Transverse colon (tissue), 4 donors: ENCODE measurements around the gene PLXNA2. TPM values are rescaled to one million over a fixed set of nuclear protein-coding genes. Genes with fewer than 3 reads are reported as not detected.
A peak's percentile ranks its signal among the peaks of the same experiment; 100 is the strongest.

Experiments used
- DNase-seq: peaks from one replicate; pipeline ENCODE4 v3.0.0-alpha.2; 2019
- H3K27ac ChIP-seq, 4 donors: fragments of 200-600 bp; sonication (generic); 2 replicates each; pipeline ENCODE4 v1.5.1; 2016 to 2018; ENCODE audit warnings: inconsistent platforms in 4 of 4
- H3K27me3 ChIP-seq: fragments of 200-600 bp; sonication (generic); 2 replicates; pipeline ENCODE4 v1.5.1; 2017; ENCODE audit warnings: inconsistent platforms
- H3K36me3 ChIP-seq, 4 donors: fragments of 200-600 bp; sonication (generic); 2 replicates each; pipeline ENCODE4 v1.5.1; 2017 to 2019; ENCODE audit warnings: inconsistent platforms in 4 of 4
- H3K4me1 ChIP-seq, 4 donors: fragments of 200-600 bp; sonication (generic); 2 replicates each; pipeline ENCODE4 v1.5.1; 2017 to 2020; ENCODE audit warnings: inconsistent platforms in 4 of 4
- H3K4me3 ChIP-seq, 4 donors: fragments of 200-600 bp; sonication (generic); 1 replicate in 1 of 4; 2 replicates in 3 of 4; pipeline versions ENCODE4 v1.5.1 to v1.6.1; 2017 to 2019; ENCODE audit warnings: inconsistent platforms in 4 of 4
- H3K9me3 ChIP-seq, 2 donors: fragments of 200-600 bp; sonication (generic); 2 replicates each; pipeline ENCODE4 v1.5.1; 2017 to 2019; ENCODE audit warnings: inconsistent platforms in 2 of 2
- EP300 ChIP-seq: sonication (generic); formaldehyde crosslinking; IDR thresholded peaks from one replicate; pipeline ENCODE4 v1.6.1; 2017; ENCODE audit warnings: antibody characterized with exemption, low read depth
- POLR2A ChIP-seq: fragments of 450-650 bp; IDR thresholded peaks from one replicate; pipeline ENCODE4 v1.6.1; 2016; ENCODE audit warnings: antibody characterized with exemption, mild to moderate bottlenecking, moderate library complexity
- POLR2AphosphoS5 ChIP-seq, 3 donors: sonication (generic); formaldehyde crosslinking; IDR thresholded peaks; one replicate each; pipeline ENCODE4 v1.6.1; 2016; ENCODE audit warnings: antibody characterized with exemption in 3 of 3
- WGBS, 2 donors: methylation state at CpG; one replicate each; pipeline ENCODE4 v1.1.5; 2018; ENCODE audit warnings: low coverage in 1 of 2; 5-methylcytosine and 5-hydroxymethylcytosine counted together
- in situ Hi-C, 4 donors: fragments of 200-750 bp; cut with MboI; loops; one replicate each; pipeline versions ENCODE4 v1.15.0 to v1.15.1; 2017; ENCODE audit warnings: low sequenced_read_pairs in 3 of 4, low pct_ligation_motif_present in 1 of 4, low pct_unique_long_range_greater_than_20kb in 1 of 4
- intact Hi-C: fragments of 100-400 bp; cut with DNase I; formaldehyde crosslinking; loops from one replicate; pipeline ENCODE4 v1.15.1; 2023; ENCODE audit warnings: low total_unique reads
- total RNA-seq, 4 donors: library from RNA; depleted of rRNA; stranded (reverse); fragments of >200 nt; gene quantifications; one replicate each; pipeline ENCODE4 v1.1.0, GENCODE V29; 2016
- TF ChIP-seq, protein P1 (sequence below), 5 experiments: fragments of 200-600 bp in 3 of 5; fragments of 450-650 bp in 2 of 5; sonication (generic) in 3 of 5; IDR thresholded peaks; 1 replicate in 2 of 5; 2 replicates in 3 of 5; pipeline ENCODE4 v1.5.1; 2016 to 2017; ENCODE audit warnings: antibody characterized with exemption in 5 of 5, inconsistent platforms in 3 of 5, mild to moderate bottlenecking in 2 of 5, moderate library complexity in 1 of 5

The PLXNA2 gene
- total RNA-seq, 4 donors from 2014 or later = 77.4 to 140 (median 85.5) TPM

DNA sequence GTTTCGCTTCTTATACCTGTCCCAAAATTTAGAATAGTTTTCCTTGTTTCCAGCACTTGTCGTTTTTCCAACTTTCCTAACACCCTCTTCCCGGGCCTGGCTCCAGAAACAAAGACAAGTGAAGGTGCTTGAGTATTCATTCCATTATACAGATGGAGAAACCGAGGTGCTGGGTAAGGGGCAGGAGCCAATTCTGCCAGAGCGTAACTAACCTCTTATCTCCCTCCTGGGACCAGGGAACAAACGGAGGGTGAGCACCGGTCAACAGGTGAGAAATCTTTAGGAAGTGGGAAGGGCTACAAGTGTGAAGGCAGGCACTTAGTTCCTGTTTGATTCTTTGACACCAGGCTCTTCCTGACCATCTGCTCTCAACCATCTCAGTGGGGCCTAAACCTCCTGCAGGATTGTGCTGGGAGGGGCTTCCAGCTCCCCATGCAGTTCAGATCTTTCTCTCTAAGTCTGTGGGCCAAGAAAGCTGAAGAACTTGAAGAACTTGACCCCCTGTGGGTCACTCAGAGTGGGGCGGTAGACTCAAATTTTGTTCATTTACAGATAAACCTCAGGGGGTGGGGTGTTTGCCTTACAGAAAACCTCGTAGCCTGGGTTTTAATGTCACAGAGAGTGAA, 8.7 kb downstream of the PLXNA2 start:
- TF ChIP-seq POLR2A = no peak
- TF ChIP-seq EP300 = no peak
- TF ChIP-seq, protein P1, sequence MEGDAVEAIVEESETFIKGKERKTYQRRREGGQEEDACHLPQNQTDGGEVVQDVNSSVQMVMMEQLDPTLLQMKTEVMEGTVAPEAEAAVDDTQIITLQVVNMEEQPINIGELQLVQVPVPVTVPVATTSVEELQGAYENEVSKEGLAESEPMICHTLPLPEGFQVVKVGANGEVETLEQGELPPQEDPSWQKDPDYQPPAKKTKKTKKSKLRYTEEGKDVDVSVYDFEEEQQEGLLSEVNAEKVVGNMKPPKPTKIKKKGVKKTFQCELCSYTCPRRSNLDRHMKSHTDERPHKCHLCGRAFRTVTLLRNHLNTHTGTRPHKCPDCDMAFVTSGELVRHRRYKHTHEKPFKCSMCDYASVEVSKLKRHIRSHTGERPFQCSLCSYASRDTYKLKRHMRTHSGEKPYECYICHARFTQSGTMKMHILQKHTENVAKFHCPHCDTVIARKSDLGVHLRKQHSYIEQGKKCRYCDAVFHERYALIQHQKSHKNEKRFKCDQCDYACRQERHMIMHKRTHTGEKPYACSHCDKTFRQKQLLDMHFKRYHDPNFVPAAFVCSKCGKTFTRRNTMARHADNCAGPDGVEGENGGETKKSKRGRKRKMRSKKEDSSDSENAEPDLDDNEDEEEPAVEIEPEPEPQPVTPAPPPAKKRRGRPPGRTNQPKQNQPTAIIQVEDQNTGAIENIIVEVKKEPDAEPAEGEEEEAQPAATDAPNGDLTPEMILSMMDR (IDR thresholded peaks at IDR 0.05) = no peak
- no peak for TF ChIP-seq POLR2AphosphoS5 (IDR thresholded peaks at IDR 0.05)
- intact Hi-C loops = loop anchor here (10.0 kb wide), 1 partner anchor 71 kb away; no protein-coding TSS in a partner anchor
- Histone ChIP-seq H3K36me3 (no peaks in the 10 kb centered on the region), H3K27me3 (no peaks in the 10 kb centered on the region), H3K4me1 (peaks cover 14 to 96% (median 81%) of the 10 kb centered on the region in 4 donors), H3K27ac (peak overlapping the region; percentile 68 to 79 (median 74)), H3K9me3 (no peaks in the 10 kb centered on the region), H3K4me3 (no peak overlapping the region)
- DNase-seq = no peak
- 56 to 71% methylated on average over 5 to 9 of the region's 9 CpGs for WGBS, 2 donors
- in situ Hi-C loops = loop anchor here in 1 of 4 donors (25.0 kb wide), 1 partner anchor 98 kb away; no protein-coding TSS in a partner anchor

DNA sequence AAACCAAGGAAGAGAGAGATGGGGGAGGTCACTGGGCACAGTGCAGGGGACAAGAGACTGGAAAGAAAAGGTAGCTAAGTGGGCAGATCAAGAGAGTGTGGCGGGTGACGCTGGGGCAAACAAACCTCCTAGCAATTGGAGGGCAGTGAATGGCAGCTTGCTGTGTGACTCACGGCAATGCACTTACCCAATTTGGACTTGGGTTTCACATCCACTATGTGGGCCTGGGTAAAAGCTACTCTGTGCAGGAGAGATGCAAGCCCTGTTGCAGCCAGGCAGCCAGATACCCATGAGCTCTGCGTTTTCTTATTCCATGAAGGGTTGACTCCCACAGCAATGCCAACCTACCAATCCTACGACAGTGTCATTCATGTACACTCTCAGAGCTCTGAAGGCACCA, 9.5 kb downstream of the PLXNA2 start:
- in situ Hi-C loops = loop anchor here in 1 of 4 donors (25.0 kb wide), 1 partner anchor 97 kb away; no protein-coding TSS in a partner anchor
- 83 to 100% methylated on average over 2 to 5 of the region's 5 CpGs for WGBS, 2 donors
- intact Hi-C loops = loop anchor here (10.0 kb wide), 1 partner anchor 70 kb away; no protein-coding TSS in a partner anchor

DNA sequence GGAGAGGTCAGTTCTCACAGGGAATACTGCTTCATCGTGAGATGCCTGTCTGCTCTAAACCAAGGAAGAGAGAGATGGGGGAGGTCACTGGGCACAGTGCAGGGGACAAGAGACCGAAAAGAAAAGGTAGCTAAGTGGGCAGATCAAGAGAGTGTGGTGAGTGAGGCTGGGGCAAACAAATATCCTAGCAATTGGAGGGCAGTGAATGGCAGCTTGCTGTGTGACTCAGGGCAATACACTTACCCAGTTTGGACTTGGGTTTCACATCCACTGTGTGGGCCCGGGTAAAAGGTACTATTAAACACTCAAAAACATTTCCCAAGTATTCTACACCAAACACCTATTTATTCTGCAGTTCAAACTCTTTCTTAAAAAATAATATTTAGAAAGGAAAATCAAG, 10.2 kb downstream of the PLXNA2 start:
- Histone ChIP-seq H3K9me3 (no peaks in the 10 kb centered on the region), H3K4me3 (no peak overlapping the region), H3K4me1 (peaks cover 14 to 91% (median 68%) of the 10 kb centered on the region in 4 donors), H3K27me3 (no peaks in the 10 kb centered on the region), H3K36me3 (no peaks in the 10 kb centered on the region), H3K27ac (peak overlapping the region; percentile 46 to 78 (median 58))
- 6 to 29% methylated on average over 3 of the region's 3 CpGs for WGBS, 2 donors
- in situ Hi-C loops = loop anchor here in 1 of 4 donors (25.0 kb wide), 1 partner anchor 97 kb away; no protein-coding TSS in a partner anchor
- intact Hi-C loops = loop anchor here (10.0 kb wide), 1 partner anchor 69 kb away; no protein-coding TSS in a partner anchor
- no peak for TF ChIP-seq EP300
- TF ChIP-seq POLR2A = no peak
- TF ChIP-seq, protein P1 (IDR thresholded peaks at IDR 0.05) = no peak
- DNase-seq = no peak

More for the DNA sequence above, 9.5 kb downstream of the PLXNA2 start:
- Histone ChIP-seq H3K4me1 (peaks cover 14 to 95% (median 73%) of the 10 kb centered on the region in 4 donors), H3K36me3 (no peaks in the 10 kb centered on the region), H3K27me3 (no peaks in the 10 kb centered on the region), H3K4me3 (no peak overlapping the region), H3K9me3 (no peaks in the 10 kb centered on the region), H3K27ac (peak overlapping the region; percentile 29 to 79 (median 74))
- no peak for TF ChIP-seq POLR2A
- no peak for TF ChIP-seq EP300
- TF ChIP-seq, protein P1 (IDR thresholded peaks at IDR 0.05) = no peak
- TF ChIP-seq POLR2AphosphoS5 (IDR thresholded peaks at IDR 0.05) = no peak
- DNase-seq = no peak

DNA sequence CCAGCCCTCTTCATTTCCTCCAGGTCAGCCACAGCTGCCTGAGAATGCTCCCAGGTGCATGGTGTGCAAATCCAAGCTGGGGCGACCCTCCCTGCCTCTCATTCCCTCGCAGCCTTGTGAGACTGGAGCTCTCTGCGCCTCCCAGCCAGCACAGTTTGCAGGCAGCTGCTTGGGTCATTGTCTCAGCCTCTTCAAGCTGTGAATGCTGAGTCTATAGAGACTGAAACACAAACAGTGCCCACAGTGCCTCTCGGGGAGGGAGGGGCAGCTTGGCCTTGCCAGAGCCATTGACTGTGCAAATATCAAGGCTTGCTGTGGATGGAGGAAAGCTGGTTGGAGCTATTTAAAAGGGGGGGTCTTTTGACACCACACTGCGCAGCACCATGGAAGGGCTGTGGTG, 10.6 kb downstream of the PLXNA2 start:
- Histone ChIP-seq H3K4me1 (peaks cover 14 to 86% (median 64%) of the 10 kb centered on the region in 4 donors), H3K27me3 (no peaks in the 10 kb centered on the region), H3K9me3 (no peaks in the 10 kb centered on the region), H3K27ac (peak overlapping the region; percentile 27 to 78 (median 58)), H3K4me3 (no peak overlapping the region), H3K36me3 (no peaks in the 10 kb centered on the region)
- in situ Hi-C loops = loop anchor here in 1 of 4 donors (25.0 kb wide), 1 partner anchor 96 kb away; no protein-coding TSS in a partner anchor
- WGBS, 2 donors = 7 to 55% methylated on average over 2 to 5 of the region's 5 CpGs
- TF ChIP-seq, protein P1 (IDR thresholded peaks at IDR 0.05) = no peak
- TF ChIP-seq POLR2A (no peak), POLR2AphosphoS5 (IDR thresholded peaks at IDR 0.05) (no peak), EP300 (no peak)
- intact Hi-C loops = loop anchor here (10.0 kb wide), 1 partner anchor 69 kb away; no protein-coding TSS in a partner anchor
- DNase-seq = peak; percentile 60
